GM18505 (cell line): ENCODE data around the gene IZUMO1R.
"Not testable (repeated sequence)": the region's sequence is repeated elsewhere in the genome, so short reads cannot be mapped to it uniquely, and the experiment has no call there.

Experiments used
- ATAC-seq: cut with Tn5 transposase; IDR thresholded peaks from one replicate; pipeline ENCODE4 v1.9.1; 2021; ENCODE audit not compliant: unreplicated experiment
- POLR2A ChIP-seq: IDR thresholded peaks from 4 replicates; pipeline ENCODE4 v1.6.1; 2011; ENCODE audit warnings: borderline replicate concordance; ENCODE audit not compliant: insufficient read depth, insufficient read length; ENCODE audit errors: extremely low read depth

Gene IZUMO1R

DNA sequence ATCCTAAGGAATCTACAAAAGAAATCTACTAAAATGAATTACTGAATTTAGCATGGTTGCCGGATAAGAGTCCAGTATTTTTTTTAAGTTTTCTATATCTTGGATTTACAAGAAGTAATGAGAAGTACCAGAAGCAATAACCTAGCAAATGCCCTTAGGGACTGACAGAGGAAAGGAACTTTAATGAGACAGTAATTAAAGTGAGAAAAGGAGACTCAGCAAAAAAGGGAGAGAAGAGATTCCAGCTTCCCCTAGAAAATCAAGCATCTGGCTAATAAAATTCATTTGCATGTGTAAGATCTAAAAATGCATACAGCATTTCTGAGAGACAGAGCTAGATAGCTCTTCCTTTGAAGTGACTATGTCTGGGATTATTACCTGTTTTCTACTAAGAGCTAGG lies 39.1 kb downstream of the IZUMO1R start:
- no peak for ATAC-seq
- TF ChIP-seq POLR2A = no peak

- not testable (repeated sequence) for ATAC-seq
Observed at GRCh38 chr11:94346311-94346710, 41.9 kb downstream of the IZUMO1R start.

GRCh38 chr11:94350850-94351563 lies 46.6 kb downstream of the IZUMO1R start:
- ATAC-seq = not testable (repeated sequence)
